H1 (cell line): ENCODE data around the gene NUDT1. TPM values are rescaled to one million over a fixed set of nuclear protein-coding genes. Genes with fewer than 3 reads are reported as not detected.

Experiments
- CTCF ChIA-PET: fragments of 300-600 bp; sonication (Branson Sonifier 250); formaldehyde crosslinking; loops from one replicate; lab custom pipeline; 2021; ENCODE audit not compliant: partially characterized antibody; lab: Charles Lee
- POLR2A ChIA-PET: fragments of 300-600 bp; sonication (Branson Sonifier 250); formaldehyde crosslinking; loops from one replicate; lab custom pipeline; 2021; ENCODE audit warnings: inconsistent platforms; ENCODE audit not compliant: partially characterized antibody; lab: Charles Lee
- DNase-seq, 2 experiments: peaks; one replicate each; pipeline versions ENCODE4 v3.0.0 to v3.0.0-alpha.2; 2010 to 2022; ENCODE audit warnings: low spot score in 2 of 2, low read depth in 1 of 2, mixed read lengths in 1 of 2
- FAIRE-seq: peaks from 2 replicates; lab custom pipeline; 2011; peaks lifted over from hg19 to GRCh38; lab: Jason Lieb, UNC
- H2AFZ ChIP-seq: 2 replicates; pipeline ENCODE4 v1.8.1; 2012; ENCODE audit warnings: low read length, inconsistent platforms
- H2AK5ac ChIP-seq: 2 replicates; pipeline ENCODE4 v1.6.1; 2013; ENCODE audit warnings: low read depth, low read length
- H2BK120ac ChIP-seq: replicated peaks from 2 replicates; pipeline ENCODE3; 2013; ENCODE audit warnings: low read depth, low read length, inconsistent platforms
- H2BK12ac ChIP-seq: 2 replicates; pipeline ENCODE4 v1.6.1; 2013; ENCODE audit warnings: low read depth, low read length
- H2BK15ac ChIP-seq: 2 replicates; pipeline ENCODE4 v1.6.1; 2013; ENCODE audit warnings: low read length
- H2BK20ac ChIP-seq: 2 replicates; pipeline ENCODE4 v1.6.1; 2013; ENCODE audit warnings: low read length
- H2BK5ac ChIP-seq: 2 replicates; pipeline ENCODE4 v1.6.1; 2013; ENCODE audit warnings: low read depth, low read length
- H3K14ac ChIP-seq: 2 replicates; pipeline ENCODE4 v1.6.1; 2013; ENCODE audit warnings: inconsistent platforms; ENCODE audit not compliant: insufficient read length
- H3K18ac ChIP-seq: 2 replicates; pipeline ENCODE4 v1.6.1; 2013; ENCODE audit warnings: low read length; ENCODE audit errors: extremely low read depth
- H3K23ac ChIP-seq: 2 replicates; pipeline ENCODE4 v1.6.1; 2013; ENCODE audit warnings: inconsistent platforms; ENCODE audit not compliant: insufficient read length
- H3K23me2 ChIP-seq: 2 replicates; pipeline ENCODE4 v1.6.1; 2013; ENCODE audit warnings: low read depth, low read length
- H3K27ac ChIP-seq: 2 replicates; pipeline ENCODE4 v1.6.1; 2011; ENCODE audit warnings: low read depth, low read length, inconsistent platforms
- H3K27me3 ChIP-seq, 4 experiments: replicated peaks in 1 of 4; 1 replicate in 1 of 4; 2 replicates in 3 of 4; pipeline versions ENCODE4 v1.6.1 to v1.8.1; 2011 to 2013; ENCODE audit warnings: low read length in 3 of 4, mild to moderate bottlenecking in 3 of 4, inconsistent platforms in 2 of 4, mixed read lengths in 2 of 4, moderate library complexity in 1 of 4; ENCODE audit not compliant: control insufficient read depth in 3 of 4, insufficient read depth in 3 of 4; ENCODE audit errors: extremely low read depth in 1 of 4
- H3K36me3 ChIP-seq, 4 experiments: 2 replicates each; pipeline versions ENCODE4 v1.6.1 to v1.8.1; 2011 to 2013; ENCODE audit warnings: mild to moderate bottlenecking in 4 of 4, low read length in 3 of 4, moderate library complexity in 2 of 4, control low read depth in 1 of 4, inconsistent platforms in 1 of 4; ENCODE audit not compliant: insufficient read depth in 4 of 4, control insufficient read depth in 2 of 4
- H3K4ac ChIP-seq: replicated peaks from 2 replicates; pipeline ENCODE3; 2013; ENCODE audit warnings: low read length, low read depth, mixed read lengths, inconsistent platforms; ENCODE audit not compliant: insufficient read length
- H3K4me1 ChIP-seq, 4 experiments: replicated peaks in 1 of 4; 1 replicate in 1 of 4; 2 replicates in 3 of 4; pipeline versions ENCODE4 v1.6.1 to v1.8.1; 2011 to 2013; ENCODE audit warnings: low read length in 3 of 4, inconsistent platforms in 2 of 4, mixed read lengths in 1 of 4; ENCODE audit not compliant: insufficient read depth in 4 of 4, control insufficient read depth in 3 of 4
- H3K4me2 ChIP-seq, 2 experiments: 2 replicates each; pipeline versions ENCODE4 v1.6.1 to v1.8.1; 2011 to 2013; ENCODE audit warnings: low read depth in 2 of 2, low read length in 2 of 2, control low read depth in 1 of 2, inconsistent platforms in 1 of 2, mild to moderate bottlenecking in 1 of 2; ENCODE audit not compliant: insufficient read depth in 1 of 2
- H3K4me3 ChIP-seq, 4 experiments: fragments of 200-600, 300-600 bp in 1 of 4; sonication (generic), shearing (Covaris generic), sonication (Bioruptor Twin) in 1 of 4; 2 replicates each; pipeline versions ENCODE4 v1.5.1 to v1.8.1; 2011 to 2016; ENCODE audit warnings: low read length in 4 of 4, low read depth in 3 of 4, control low read depth in 2 of 4, inconsistent platforms in 2 of 4, mild to moderate bottlenecking in 2 of 4, mixed read lengths in 1 of 4, moderate library complexity in 1 of 4; ENCODE audit not compliant: insufficient read depth in 2 of 4; ENCODE audit errors: extremely low read depth in 1 of 4
- H3K56ac ChIP-seq: replicated peaks from 2 replicates; pipeline ENCODE3; 2013; ENCODE audit warnings: low read depth, mild to moderate bottlenecking, mixed read lengths, low read length, inconsistent platforms; ENCODE audit not compliant: insufficient read length
- H3K79me1 ChIP-seq: 2 replicates; pipeline ENCODE4 v1.6.1; 2013; ENCODE audit warnings: low read depth, low read length, control low read depth
- H3K79me2 ChIP-seq, 2 experiments: 2 replicates each; pipeline versions ENCODE4 v1.6.1 to v1.8.1; 2012 to 2013; ENCODE audit warnings: low read length in 2 of 2, mild to moderate bottlenecking in 2 of 2, inconsistent platforms in 1 of 2; ENCODE audit not compliant: insufficient read depth in 2 of 2, control insufficient read depth in 1 of 2
- H3K9ac ChIP-seq, 4 experiments: replicated peaks in 1 of 4; 1 replicate in 1 of 4; 2 replicates in 3 of 4; pipeline versions ENCODE4 v1.6.1 to v1.8.1; 2011 to 2013; ENCODE audit warnings: low read depth in 3 of 4, low read length in 3 of 4, control low read depth in 2 of 4, mild to moderate bottlenecking in 2 of 4, moderate library complexity in 2 of 4, inconsistent platforms in 1 of 4; ENCODE audit errors: extremely low read depth in 1 of 4
- H3K9me3 ChIP-seq, 2 experiments: 2 replicates each; pipeline versions ENCODE4 v1.6.1 to v1.8.1; 2012 to 2013; ENCODE audit warnings: mild to moderate bottlenecking in 2 of 2, moderate library complexity in 2 of 2, control low read depth in 1 of 2, inconsistent platforms in 1 of 2, low read depth in 1 of 2, low read length in 1 of 2, mixed read lengths in 1 of 2; ENCODE audit not compliant: insufficient read depth in 2 of 2
- H4K20me1 ChIP-seq, 2 experiments: replicated peaks in 1 of 2; 2 replicates each; pipeline versions ENCODE3 to v1.8.1; 2011 to 2013; ENCODE audit warnings: inconsistent platforms in 2 of 2, low read length in 2 of 2, mild to moderate bottlenecking in 1 of 2; ENCODE audit not compliant: insufficient read depth in 2 of 2, control insufficient read depth in 1 of 2
- H4K5ac ChIP-seq: 2 replicates; pipeline ENCODE4 v1.6.1; 2013; ENCODE audit warnings: low read length, low read depth, mixed read lengths, inconsistent platforms; ENCODE audit not compliant: insufficient read length
- H4K8ac ChIP-seq: 2 replicates; pipeline ENCODE4 v1.8.0; 2013; ENCODE audit warnings: mild to moderate bottlenecking, moderate library complexity, low read length, inconsistent platforms; ENCODE audit not compliant: insufficient read depth; ENCODE audit errors: extremely low read depth
- H4K91ac ChIP-seq: replicated peaks from 2 replicates; pipeline ENCODE3; 2013; ENCODE audit warnings: low read length, mixed read lengths, inconsistent platforms; ENCODE audit not compliant: insufficient read length
- USF2 ChIP-seq: IDR thresholded peaks from 2 replicates; pipeline ENCODE4 v1.6.1; 2011; ENCODE audit warnings: low read length, improper control_type of control experiment
- WGBS, 2 experiments: shearing (Covaris generic) in 1 of 2; methylation state at CpG; one replicate each; pipeline versions ENCODE4 v1.1.6 to v1.1.7; 2013 to 2015; ENCODE audit warnings: low lambda C conversion rate in 2 of 2, mixed read lengths in 2 of 2, inconsistent platforms in 1 of 2, low coverage in 1 of 2, missing lambda C conversion rate in 1 of 2; ENCODE audit not compliant: insufficient replicate concordance in 2 of 2, insufficient coverage in 1 of 2, insufficient read length in 1 of 2; ENCODE audit errors: extremely low coverage in 1 of 2, missing lambda C conversion rate in 1 of 2; 5-methylcytosine and 5-hydroxymethylcytosine counted together
- polyA plus RNA-seq, 7 experiments: library from polyadenylated mRNA; depleted of rRNA in 3 of 7; stranded (reverse) in 5 of 7; unstranded in 2 of 7; fragments of >200 nt in 5 of 7; fragments of 200-250 nt in 2 of 7; gene quantifications; 1 replicate in 5 of 7; 2 replicates in 1 of 7; 4 replicates in 1 of 7; pipeline versions ENCODE4 v1.2.1 to v1.2.3, GENCODE V29; 2011 to 2013; ENCODE audit warnings: missing spikeins in 2 of 7, mixed read lengths in 2 of 7
- total RNA-seq: library from RNA; stranded (reverse); fragmentation: NEBNext Ultra II Directional; extraction: Animal tissue kit (Norgen Biotek cat#: 25700); gene quantifications from 2 replicates; pipeline ENCODE4 v1.2.1, GENCODE V29; 2021

The NUDT1 gene
- total and polyA plus RNA-seq, 2 of the 8 experiments (the other 6 are each of a cell fraction or from before 2014, with no cell fraction given): 76.1 to 89.5 TPM

- Histone ChIP-seq H2BK120ac (no peak overlapping the region), H2BK5ac (no peak overlapping the region), H3K27ac (no peak overlapping the region), H2AK5ac (no peak overlapping the region), H3K9ac (no peak overlapping the region), H4K91ac (no peak overlapping the region), H2BK15ac (no peak overlapping the region), H4K20me1 (peaks cover 3 to 12% of the 10 kb centered on the region in 2 experiments), H3K4me3 (no peak overlapping the region), H2AFZ (no peak overlapping the region), H3K9me3 (no peaks in the 10 kb centered on the region), H3K4me1 (peaks cover 0 to 2% (median 0%) of the 10 kb centered on the region in 4 experiments; a peak in 1 of 7 replicates), H3K4me2 (no peak overlapping the region; a peak in 1 of 4 replicates), H3K56ac (no peak overlapping the region), H3K27me3 (no peaks in the 10 kb centered on the region), H3K14ac (no peak overlapping the region), H3K36me3 (peaks cover 8 to 36% (median 25%) of the 10 kb centered on the region in 4 experiments; a peak in 7 of 8 replicates), H3K23ac (no peak overlapping the region), H2BK12ac (no peak overlapping the region), H2BK20ac (no peak overlapping the region), H3K23me2 (peaks cover 8% of the 10 kb centered on the region; the same call in 1 of the 2 replicates), H3K79me2 (peaks cover 8 to 47% of the 10 kb centered on the region in 2 experiments), H3K4ac (no peak overlapping the region), H3K79me1 (peaks cover 12% of the 10 kb centered on the region; the same call in 1 of the 2 replicates), H4K8ac (no peak overlapping the region), H3K18ac (no peak overlapping the region), H4K5ac (no peak overlapping the region)
- WGBS, 2 experiments: 97% methylated on average over 9 of the region's 9 CpGs; no CpG with 5 or more reads in 1 of the 2 experiments
- no peak for TF ChIP-seq USF2
- POLR2A ChIA-PET: interaction anchor here (0.9 to 4.5 kb wide), 5 partner anchors 8 to 149 kb away, joined by 3 to 36 read pairs (median 3); partner anchors contain the start of genes MRM2 and NUDT1
- CTCF ChIA-PET: interaction anchor here (0.6 to 1.7 kb wide), 3 partner anchors 17 to 77 kb away, joined by 3 to 7 read pairs (median 3); no protein-coding TSS in a partner anchor
- DNase-seq (no peak), FAIRE-seq (no peak)
Observed at GRCh38 chr7:2230882-2231281, 11.1 kb upstream of the NUDT1 start.
